ENCODE data around the gene VMAC. TPM values are rescaled to one million over a fixed set of nuclear protein-coding genes. Genes with fewer than 3 reads are reported as not detected.
A peak's percentile ranks its signal among the peaks of the same experiment; 100 is the strongest.
"Not testable (repeated sequence)": the region's sequence is repeated elsewhere in the genome, so short reads cannot be mapped to it uniquely, and the experiment has no call there.

The VMAC gene
- total RNA-seq, 1 experiment from 2014 or later: 7.0 TPM

DNA sequence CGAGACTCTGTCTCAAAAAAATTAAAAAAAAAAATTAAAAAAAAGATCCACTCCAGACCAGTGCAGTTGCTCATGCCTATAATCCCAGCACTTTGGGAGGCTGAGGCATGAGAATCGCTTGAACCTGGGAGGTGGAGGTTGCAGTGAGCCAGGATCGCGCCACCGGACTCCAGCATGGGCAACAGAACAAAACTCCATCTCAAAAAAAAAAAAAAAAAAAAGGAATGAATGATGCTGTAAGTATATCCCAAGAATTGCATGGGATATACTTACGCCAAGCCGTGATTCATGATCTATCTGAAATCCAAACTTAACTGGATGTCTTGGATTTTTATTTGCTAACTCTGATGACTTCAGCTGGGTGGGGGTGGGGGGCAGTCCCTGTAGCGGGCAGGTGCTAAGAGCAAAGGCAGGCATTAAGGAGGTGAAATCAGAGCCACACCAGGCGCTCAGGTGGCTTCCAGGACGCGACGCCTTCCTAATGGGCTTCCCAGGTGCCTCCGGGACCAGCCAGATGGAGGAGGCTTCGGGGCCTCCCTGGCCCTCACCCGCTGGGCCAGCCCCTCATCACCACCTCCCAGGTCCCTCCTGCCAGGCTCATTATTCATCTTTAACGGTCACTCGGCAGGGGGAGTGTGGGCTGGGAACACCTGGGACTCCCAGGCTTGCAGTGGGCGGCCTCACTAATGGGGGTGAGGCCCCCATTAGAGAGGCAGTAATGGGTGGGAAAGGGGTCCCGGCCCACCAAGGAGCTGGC lies 23.0 kb upstream of the VMAC start:
- intact Hi-C loops (cut with micrococcal nuclease): no loop called here
- POLR2A ChIA-PET: interaction anchor here (0.5 to 2.0 kb wide), 3 partner anchors 10 to 87 kb away, joined by 3 to 9 read pairs (median 4); partner anchors contain the start of gene NDUFA11
- no peak overlapping the region for H3K4me3 Mint-ChIP-seq (ENCODE audit: unreplicated experiment)
- DNase-seq (ENCODE audit: unreplicated experiment): no peak
- no peaks in the 10 kb centered on the region for H3K27me3 Mint-ChIP-seq (ENCODE audit: insufficient read depth, unreplicated experiment)
- CTCF ChIA-PET: no interaction called here
- BruUV-seq (replicated peaks): no TSS peak
- H3K4me1 Mint-ChIP-seq (ENCODE audit: insufficient read depth, unreplicated experiment): no peaks in the 10 kb centered on the region
- TF ChIP-seq CTCF (IDR thresholded peaks at IDR 0.05; ENCODE audit: unreplicated experiment): no peak
- no peaks in the 10 kb centered on the region for H3K9me3 Mint-ChIP-seq (ENCODE audit: unreplicated experiment)
- no peak overlapping the region for H3K27ac Mint-ChIP-seq (ENCODE audit: low read depth, unreplicated experiment)
- no peaks in the 10 kb centered on the region for H3K36me3 Mint-ChIP-seq (ENCODE audit: insufficient read depth, unreplicated experiment)

GRCh38 chr19:5882421-5882968 lies 22.2 kb upstream of the VMAC start:
- Mint-ChIP-seq H3K4me1 (ENCODE audit: insufficient read depth, unreplicated experiment) (no peaks in the 10 kb centered on the region), H3K27ac (ENCODE audit: low read depth, unreplicated experiment) (no peak overlapping the region), H3K4me3 (ENCODE audit: unreplicated experiment) (no peak overlapping the region), H3K27me3 (ENCODE audit: insufficient read depth, unreplicated experiment) (no peaks in the 10 kb centered on the region), H3K9me3 (ENCODE audit: unreplicated experiment) (no peaks in the 10 kb centered on the region), H3K36me3 (ENCODE audit: insufficient read depth, unreplicated experiment) (no peaks in the 10 kb centered on the region)
- no TSS peak for BruUV-seq (replicated peaks)
- DNase-seq (ENCODE audit: unreplicated experiment): no peak
- CTCF ChIA-PET: no interaction called here
- POLR2A ChIA-PET: interaction anchor here (0.5 to 2.0 kb wide), 4 partner anchors 9 to 1208 kb away, joined by 3 to 9 read pairs (median 4); partner anchors contain the start of gene NDUFA11
- no peak for TF ChIP-seq CTCF (IDR thresholded peaks at IDR 0.05; ENCODE audit: unreplicated experiment)
- intact Hi-C loops (cut with micrococcal nuclease): no loop called here

DNA sequence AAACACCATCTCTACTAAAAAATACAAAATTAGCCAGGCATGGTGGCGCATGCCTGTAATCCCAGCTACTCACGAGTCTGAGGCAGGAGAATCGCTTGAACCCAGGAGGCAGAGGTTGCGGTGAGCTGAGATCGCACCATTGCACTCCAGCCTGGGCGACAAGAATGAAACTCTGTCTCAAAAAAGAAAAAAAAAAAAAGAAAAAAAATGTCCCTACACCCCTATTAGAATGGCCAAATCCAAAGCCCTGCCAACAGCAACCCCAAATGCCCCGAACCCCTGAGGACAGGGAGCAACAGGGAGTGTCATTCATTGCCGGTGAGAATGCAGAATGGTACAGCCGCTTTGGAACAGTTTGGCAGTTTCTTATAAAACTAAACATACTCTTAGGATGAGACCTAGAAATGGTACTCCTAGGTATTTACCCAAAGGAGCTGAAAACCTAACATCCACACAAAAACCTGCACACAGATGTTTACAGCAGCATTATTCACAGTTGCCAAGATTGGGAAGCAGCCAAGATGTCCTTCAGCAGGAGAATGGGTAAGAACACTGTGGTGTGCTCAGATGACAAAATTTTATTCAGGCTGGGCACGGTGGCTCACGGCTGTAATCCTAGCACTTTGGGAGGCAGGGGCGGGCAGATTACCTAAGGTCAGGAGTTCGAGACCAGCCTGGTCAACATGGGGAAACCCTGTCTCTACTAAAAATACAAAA lies 21.4 kb upstream of the VMAC start:
- H3K36me3 Mint-ChIP-seq (ENCODE audit: insufficient read depth, unreplicated experiment); intact Hi-C loops (cut with micrococcal nuclease); BruUV-seq (replicated peaks); H3K27ac Mint-ChIP-seq (ENCODE audit: low read depth, unreplicated experiment); H3K9me3 Mint-ChIP-seq (ENCODE audit: unreplicated experiment); H3K4me1 Mint-ChIP-seq (ENCODE audit: insufficient read depth, unreplicated experiment); CTCF ChIA-PET; H3K27me3 Mint-ChIP-seq (ENCODE audit: insufficient read depth, unreplicated experiment); H3K4me3 Mint-ChIP-seq (ENCODE audit: unreplicated experiment): not testable (repeated sequence)
- peak; percentile 42 for DNase-seq (ENCODE audit: unreplicated experiment)
- POLR2A ChIA-PET: interaction anchor here (0.6 to 2.0 kb wide), 3 partner anchors 20 to 1209 kb away, joined by 3 to 9 read pairs (median 3); partner anchors contain the start of genes NDUFA11 and VMAC

DNA sequence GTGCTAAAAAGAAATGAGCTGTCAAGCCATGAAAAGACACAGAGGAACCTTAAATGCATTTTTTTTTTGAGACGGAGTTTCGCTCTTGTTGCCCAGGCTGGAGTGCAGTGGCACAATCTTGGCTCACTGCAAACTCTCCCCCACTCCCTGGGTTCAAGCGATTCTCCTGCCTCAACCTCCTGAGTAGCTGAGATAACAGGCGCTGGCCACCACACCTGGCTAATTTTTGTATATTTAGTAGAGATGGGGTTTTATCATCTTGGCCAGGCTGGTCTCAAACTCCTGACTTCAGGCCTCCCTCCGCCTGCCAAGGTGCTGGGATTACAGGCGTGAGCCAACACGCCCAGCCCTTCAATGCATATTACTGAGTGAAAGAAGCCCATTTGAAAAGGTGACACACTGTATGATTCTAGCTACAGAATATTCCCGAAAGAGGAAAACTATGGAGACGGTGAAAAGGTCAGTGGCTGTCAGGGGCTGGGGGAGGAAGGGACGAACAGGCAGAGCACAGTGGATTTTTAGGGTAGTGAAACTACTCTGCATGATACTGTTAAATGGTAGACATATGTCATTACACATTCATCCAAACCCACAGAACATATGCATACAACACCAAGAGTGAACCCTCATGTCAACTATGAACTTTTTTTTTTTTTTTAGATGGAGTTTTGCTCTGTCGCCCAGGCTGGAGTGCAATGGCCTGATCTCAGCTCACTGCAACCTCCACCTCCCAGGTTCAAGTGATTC lies 20.4 kb upstream of the VMAC start:
- H3K27ac Mint-ChIP-seq (ENCODE audit: low read depth, unreplicated experiment); H3K9me3 Mint-ChIP-seq (ENCODE audit: unreplicated experiment); H3K36me3 Mint-ChIP-seq (ENCODE audit: insufficient read depth, unreplicated experiment); H3K4me3 Mint-ChIP-seq (ENCODE audit: unreplicated experiment); CTCF ChIA-PET; intact Hi-C loops (cut with micrococcal nuclease); H3K27me3 Mint-ChIP-seq (ENCODE audit: insufficient read depth, unreplicated experiment); DNase-seq (ENCODE audit: unreplicated experiment); BruUV-seq (replicated peaks); H3K4me1 Mint-ChIP-seq (ENCODE audit: insufficient read depth, unreplicated experiment): not testable (repeated sequence)
- POLR2A ChIA-PET: interaction anchor here (0.7 to 2.0 kb wide), 3 partner anchors 10 to 205 kb away, joined by 3 to 9 read pairs (median 3); partner anchors contain the start of gene NDUFA11

All from MCF 10A (cell line).